Measurements from ENCODE around the gene KRT23. TPM values are rescaled to one million over a fixed set of nuclear protein-coding genes. Genes with fewer than 3 reads are reported as not detected.

KRT23 gene
- total RNA-seq, 1 donor from 2014 or later = 25.9 TPM

- Histone ChIP-seq H3K36me3 (ENCODE audit: control insufficient read depth, insufficient read depth, low read length) (no peaks in the 10 kb centered on the region), H3K4me3 (ENCODE audit: low read depth, low read length) (no peak overlapping the region), H3K27me3 (ENCODE audit: control insufficient read depth, insufficient read depth, low read length) (no peaks in the 10 kb centered on the region)
- TF ChIP-seq, protein P1, sequence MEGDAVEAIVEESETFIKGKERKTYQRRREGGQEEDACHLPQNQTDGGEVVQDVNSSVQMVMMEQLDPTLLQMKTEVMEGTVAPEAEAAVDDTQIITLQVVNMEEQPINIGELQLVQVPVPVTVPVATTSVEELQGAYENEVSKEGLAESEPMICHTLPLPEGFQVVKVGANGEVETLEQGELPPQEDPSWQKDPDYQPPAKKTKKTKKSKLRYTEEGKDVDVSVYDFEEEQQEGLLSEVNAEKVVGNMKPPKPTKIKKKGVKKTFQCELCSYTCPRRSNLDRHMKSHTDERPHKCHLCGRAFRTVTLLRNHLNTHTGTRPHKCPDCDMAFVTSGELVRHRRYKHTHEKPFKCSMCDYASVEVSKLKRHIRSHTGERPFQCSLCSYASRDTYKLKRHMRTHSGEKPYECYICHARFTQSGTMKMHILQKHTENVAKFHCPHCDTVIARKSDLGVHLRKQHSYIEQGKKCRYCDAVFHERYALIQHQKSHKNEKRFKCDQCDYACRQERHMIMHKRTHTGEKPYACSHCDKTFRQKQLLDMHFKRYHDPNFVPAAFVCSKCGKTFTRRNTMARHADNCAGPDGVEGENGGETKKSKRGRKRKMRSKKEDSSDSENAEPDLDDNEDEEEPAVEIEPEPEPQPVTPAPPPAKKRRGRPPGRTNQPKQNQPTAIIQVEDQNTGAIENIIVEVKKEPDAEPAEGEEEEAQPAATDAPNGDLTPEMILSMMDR (IDR thresholded peaks at IDR 0.05; ENCODE audit: insufficient read depth, low read length, poor library complexity, severe bottlenecking) = no peak
- DNase-seq (ENCODE audit: low read depth) = peak; percentile 74
These were observed 16.4 kb upstream of the KRT23 start for GRCh38 chr17:40953881-40954280.

DNA sequence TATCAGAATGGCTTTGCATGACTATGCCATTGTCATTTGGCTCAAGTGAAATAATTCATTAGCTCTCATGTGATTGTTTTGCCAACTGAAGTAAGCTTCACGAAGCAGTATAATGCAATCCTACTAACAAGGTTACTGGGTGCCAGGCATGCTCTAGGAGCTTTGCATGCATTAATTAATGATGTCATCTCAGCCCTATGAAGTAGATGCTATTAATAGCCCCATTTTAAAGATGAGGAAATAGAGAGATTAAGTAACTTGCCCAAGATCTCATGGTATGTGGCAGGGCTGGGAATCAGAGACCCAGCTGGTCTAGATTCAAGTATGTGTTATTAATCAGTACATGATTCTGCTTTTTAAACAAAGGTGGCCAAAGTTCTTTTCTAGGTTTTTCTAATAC lies 15.2 kb upstream of the KRT23 start:
- Histone ChIP-seq H3K27me3 (ENCODE audit: control insufficient read depth, insufficient read depth, low read length) (no peaks in the 10 kb centered on the region), H3K36me3 (ENCODE audit: control insufficient read depth, insufficient read depth, low read length) (no peaks in the 10 kb centered on the region), H3K4me3 (ENCODE audit: low read depth, low read length) (no peak overlapping the region)
- peak; percentile 71 for DNase-seq (ENCODE audit: low read depth)
- TF ChIP-seq, protein P1 (IDR thresholded peaks at IDR 0.05; ENCODE audit: insufficient read depth, low read length, poor library complexity, severe bottlenecking) = no peak

DNA sequence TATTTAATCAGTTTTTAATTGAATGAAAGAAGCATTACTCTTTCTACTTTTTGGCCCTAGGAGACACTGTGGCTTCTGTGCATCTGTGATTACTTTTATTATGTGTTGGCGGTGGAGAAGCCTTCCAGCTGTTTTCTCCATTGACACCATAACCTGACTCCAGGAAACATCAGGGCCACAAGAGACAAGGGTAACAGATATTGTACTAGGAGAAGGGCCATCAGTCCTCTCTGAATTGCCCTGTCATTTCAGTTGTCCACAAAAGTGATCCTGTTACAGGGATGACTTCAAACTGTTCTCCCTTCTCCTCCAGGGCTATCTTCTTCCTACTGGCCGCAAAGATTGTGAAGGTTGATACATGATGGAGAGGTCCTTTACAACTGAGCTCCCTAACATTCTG lies 14.7 kb upstream of the KRT23 start:
- no peaks in the 10 kb centered on the region for H3K36me3 ChIP-seq (ENCODE audit: control insufficient read depth, insufficient read depth, low read length)
- H3K4me3 ChIP-seq (ENCODE audit: low read depth, low read length) = no peak overlapping the region
- no peaks in the 10 kb centered on the region for H3K27me3 ChIP-seq (ENCODE audit: control insufficient read depth, insufficient read depth, low read length)
- no peak for DNase-seq (ENCODE audit: low read depth)
- TF ChIP-seq, protein P1 (IDR thresholded peaks at IDR 0.05; ENCODE audit: insufficient read depth, low read length, poor library complexity, severe bottlenecking) = no peak

DNA sequence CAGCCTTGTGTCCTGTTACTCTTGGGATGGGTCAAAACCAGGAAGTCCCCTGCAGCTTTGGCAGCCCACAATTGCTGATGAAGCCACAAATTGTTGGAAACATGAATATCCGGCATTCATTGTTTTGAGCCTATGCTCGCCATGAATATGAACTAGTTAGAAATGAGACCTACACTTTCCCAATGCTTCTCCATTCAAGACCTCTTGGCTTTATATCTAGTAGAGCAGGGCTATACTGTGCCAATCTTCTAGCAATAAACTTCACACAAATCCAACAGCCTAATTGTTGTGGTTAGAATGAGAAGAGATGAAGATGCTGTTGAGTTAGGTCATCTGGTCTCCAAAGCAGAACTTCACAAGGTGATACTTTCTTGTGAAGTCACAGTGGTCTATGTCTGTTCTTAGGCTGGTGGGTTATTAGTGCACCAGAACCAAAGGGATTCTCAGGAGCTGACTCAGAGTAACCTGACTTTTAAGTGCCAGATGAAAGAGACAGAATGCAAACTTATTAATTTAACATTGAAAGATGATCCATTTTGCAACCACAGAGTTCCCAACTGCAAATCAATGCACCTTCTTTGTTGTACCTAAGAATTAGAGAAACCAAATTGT lies 13.7 kb upstream of the KRT23 start:
- no peaks in the 10 kb centered on the region for H3K27me3 ChIP-seq (ENCODE audit: control insufficient read depth, insufficient read depth, low read length)
- TF ChIP-seq, protein P1 (IDR thresholded peaks at IDR 0.05; ENCODE audit: insufficient read depth, low read length, poor library complexity, severe bottlenecking) = no peak
- H3K36me3 ChIP-seq (ENCODE audit: control insufficient read depth, insufficient read depth, low read length) = no peaks in the 10 kb centered on the region
- no peak for DNase-seq (ENCODE audit: low read depth)
- no peak overlapping the region for H3K4me3 ChIP-seq (ENCODE audit: low read depth, low read length)

- H3K4me3 ChIP-seq (ENCODE audit: low read depth, low read length) = no peak overlapping the region
- TF ChIP-seq, protein P1 (IDR thresholded peaks at IDR 0.05; ENCODE audit: insufficient read depth, low read length, poor library complexity, severe bottlenecking) = no peak
- no peak for DNase-seq (ENCODE audit: low read depth)
- H3K27me3 ChIP-seq (ENCODE audit: control insufficient read depth, insufficient read depth, low read length) = no peaks in the 10 kb centered on the region
- H3K36me3 ChIP-seq (ENCODE audit: control insufficient read depth, insufficient read depth, low read length) = no peaks in the 10 kb centered on the region
These were observed 12.7 kb upstream of the KRT23 start for GRCh38 chr17:40950176-40950575.

- no peak for DNase-seq (ENCODE audit: low read depth)
- no peaks in the 10 kb centered on the region for H3K36me3 ChIP-seq (ENCODE audit: control insufficient read depth, insufficient read depth, low read length)
- TF ChIP-seq, protein P1 (IDR thresholded peaks at IDR 0.05; ENCODE audit: insufficient read depth, low read length, poor library complexity, severe bottlenecking) = no peak
- no peak overlapping the region for H3K4me3 ChIP-seq (ENCODE audit: low read depth, low read length)
- H3K27me3 ChIP-seq (ENCODE audit: control insufficient read depth, insufficient read depth, low read length) = no peaks in the 10 kb centered on the region
These were observed 12.0 kb upstream of the KRT23 start for GRCh38 chr17:40949418-40949817.

Measured in kidney epithelial cell (primary cell).